GM21825 (cell line): ENCODE results near the gene DRD3.

Experiments used
- ATAC-seq: cut with Tn5 transposase; IDR thresholded peaks from one replicate; pipeline ENCODE4 v1.9.1; 2021; ENCODE audit warnings: mild to moderate bottlenecking, moderate library complexity; ENCODE audit not compliant: unreplicated experiment

DRD3 gene

DNA sequence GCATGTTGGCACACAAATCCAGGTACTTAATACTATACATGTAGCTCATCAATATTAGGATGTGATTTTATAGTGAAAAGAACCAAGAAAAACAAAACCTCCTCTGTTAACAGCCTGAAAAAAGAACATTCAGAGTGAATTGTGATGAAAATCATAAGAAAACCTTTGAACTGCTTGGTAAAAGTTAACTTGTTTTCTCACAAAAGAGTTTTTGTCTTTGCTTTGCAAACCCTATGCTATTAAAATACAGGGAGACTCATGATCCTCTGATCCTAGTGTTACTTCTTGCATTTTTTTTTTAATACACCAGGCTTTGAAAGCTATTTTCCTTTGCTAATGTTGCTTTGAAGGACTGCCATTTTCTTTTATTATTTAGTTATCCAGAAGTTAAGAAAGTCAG is 98.7 kb downstream of the DRD3 start:
- ATAC-seq = no peak

DNA sequence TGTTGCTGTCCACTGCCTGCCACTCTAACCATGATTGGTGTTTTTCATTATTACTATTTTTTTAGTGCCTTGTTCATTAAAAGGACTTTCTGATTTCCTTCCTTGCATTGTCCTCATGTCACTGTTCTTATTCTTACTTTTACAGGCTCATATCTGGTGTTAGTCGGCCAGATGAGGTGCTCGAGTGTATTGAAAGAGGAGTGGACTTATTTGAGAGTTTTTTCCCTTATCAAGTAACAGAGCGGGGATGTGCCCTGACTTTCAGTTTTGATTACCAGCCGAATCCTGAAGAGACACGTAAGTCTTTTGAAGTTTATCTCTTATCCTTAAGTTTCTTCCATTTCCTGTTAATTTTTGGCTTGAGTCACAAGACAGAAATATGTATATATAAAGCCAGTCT is 99.1 kb downstream of the DRD3 start:
- no peak for ATAC-seq

DNA sequence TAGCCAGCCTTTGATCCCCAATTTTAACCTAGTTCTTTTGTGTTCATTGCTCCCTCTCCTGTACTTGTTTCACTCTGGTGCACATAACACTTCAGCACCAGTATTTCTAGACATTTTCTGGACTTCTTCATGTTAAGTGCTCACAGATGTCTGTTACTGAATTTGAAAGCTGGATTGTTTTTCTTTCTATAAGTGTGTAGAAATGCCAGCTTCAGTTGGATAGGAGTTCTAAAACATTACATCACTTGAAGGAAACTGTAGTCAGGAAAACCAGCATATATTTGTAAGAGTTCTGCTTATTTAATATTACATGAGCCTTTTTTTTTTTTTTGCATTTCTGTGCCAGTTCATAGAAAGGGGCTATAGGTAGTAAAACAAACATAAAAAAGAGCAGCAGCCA is 100.7 kb downstream of the DRD3 start:
- no peak for ATAC-seq
